ENCODE results near the gene GIMAP1. TPM values are rescaled to one million over a fixed set of nuclear protein-coding genes. Genes with fewer than 3 reads are reported as not detected.
A peak's percentile ranks its signal among the peaks of the same experiment; 100 is the strongest.

The GIMAP1 gene
- polyA plus RNA-seq, 1 of the 3 experiments (the other 2 are of a cell fraction), result not detected

DNA sequence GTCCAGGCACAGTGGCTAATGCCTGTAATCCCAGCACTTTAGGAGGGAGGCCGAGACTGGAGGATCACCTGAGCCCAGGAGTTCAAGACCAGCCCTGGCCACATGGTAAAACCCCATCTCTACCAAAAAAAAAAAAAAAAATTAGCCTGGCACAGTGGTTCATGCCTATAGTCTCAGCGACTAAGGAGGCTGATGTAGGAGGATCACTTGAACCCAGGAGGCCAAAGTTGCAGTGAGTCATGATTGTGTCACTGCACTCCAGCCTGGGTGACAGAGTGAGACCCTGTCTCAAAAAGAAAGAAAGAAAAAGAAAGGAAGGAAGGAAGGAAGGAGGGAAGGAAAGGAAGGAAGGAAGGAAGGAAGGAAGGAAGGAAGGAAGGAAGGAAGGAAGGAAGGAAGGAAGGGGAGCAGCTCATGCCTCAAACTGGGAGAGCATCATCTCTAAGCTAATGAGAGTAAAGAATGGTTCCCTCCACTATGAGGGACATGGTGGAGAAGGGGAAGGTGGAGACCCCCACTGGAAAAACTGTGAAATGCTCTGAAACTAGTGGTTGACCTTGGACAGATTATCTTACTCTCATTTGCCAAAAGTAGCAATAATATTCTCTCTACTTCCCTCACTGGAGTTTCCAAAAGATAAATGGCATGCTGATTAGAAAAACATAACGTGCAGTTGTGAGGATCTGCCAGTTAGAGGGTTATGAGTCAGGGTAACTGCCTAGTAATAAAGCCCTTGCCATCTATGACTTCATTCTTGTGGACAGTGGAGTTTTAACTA, 37.6 kb downstream of the GIMAP1 start:
- Histone ChIP-seq H3K9ac (no peak overlapping the region), H3K79me2 (ENCODE audit: insufficient read depth) (no peaks in the 10 kb centered on the region), H3K27me3 (ENCODE audit: insufficient read depth) (peaks cover 8% of the 10 kb centered on the region; the same call in 1 of the 2 replicates), H3K4me3 (ENCODE audit: low read depth in 2 of 2, low read length in 1 of 2) (no peak overlapping the region), H3K4me1 (ENCODE audit: control insufficient read depth in 1 of 2, insufficient read depth in 2 of 2, low read depth in 1 of 2, low read length in 1 of 2) (no peaks in the 10 kb centered on the region), H3K27ac (ENCODE audit: low read depth in 2 of 2, low read length in 1 of 2) (no peak overlapping the region), H3K4me2 (no peak overlapping the region), H3K36me3 (replicated peaks in 1 of 2; ENCODE audit: control insufficient read depth in 1 of 2, insufficient read depth in 2 of 2, low read length in 1 of 2) (no peaks in the 10 kb centered on the region), H3K9me2 (no peaks in the 10 kb centered on the region), H4K20me1 (ENCODE audit: insufficient read depth) (no peaks in the 10 kb centered on the region), H2AFZ (ENCODE audit: low read depth) (no peak overlapping the region), H3K9me3 (no peaks in the 10 kb centered on the region), H3F3A (replicated peaks; ENCODE audit: insufficient read depth) (peaks cover 3% of the 10 kb centered on the region)
- 6% methylated on average over 3 of the region's 3 CpGs for WGBS (ENCODE audit: low lambda C conversion rate)
- ChIA-PET POLR2A (no interaction called here), CTCF (interaction anchor here (0.6 to 1.6 kb wide), 10 partner anchors 10 to 468 kb away, joined by 3 to 5 read pairs (median 3); partner anchors contain the start of gene GIMAP8)
- TF ChIP-seq, protein P1, sequence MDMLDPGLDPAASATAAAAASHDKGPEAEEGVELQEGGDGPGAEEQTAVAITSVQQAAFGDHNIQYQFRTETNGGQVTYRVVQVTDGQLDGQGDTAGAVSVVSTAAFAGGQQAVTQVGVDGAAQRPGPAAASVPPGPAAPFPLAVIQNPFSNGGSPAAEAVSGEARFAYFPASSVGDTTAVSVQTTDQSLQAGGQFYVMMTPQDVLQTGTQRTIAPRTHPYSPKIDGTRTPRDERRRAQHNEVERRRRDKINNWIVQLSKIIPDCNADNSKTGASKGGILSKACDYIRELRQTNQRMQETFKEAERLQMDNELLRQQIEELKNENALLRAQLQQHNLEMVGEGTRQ (IDR thresholded peaks at IDR 0.05; ENCODE audit: borderline replicate concordance, low read depth, low read length), result no peak
- TF ChIP-seq SMC3 (IDR thresholded peaks at IDR 0.05; ENCODE audit: low read depth, low read length) (peak; percentile 38), FOSL2 (IDR thresholded peaks at IDR 0.05; ENCODE audit: borderline replicate concordance, low read depth) (no peak), ELF1 (IDR thresholded peaks at IDR 0.05) (no peak), RAD21 (IDR thresholded peaks at IDR 0.05; ENCODE audit: low read length) (peak; percentile 65)
- TF ChIP-seq, protein P2, sequence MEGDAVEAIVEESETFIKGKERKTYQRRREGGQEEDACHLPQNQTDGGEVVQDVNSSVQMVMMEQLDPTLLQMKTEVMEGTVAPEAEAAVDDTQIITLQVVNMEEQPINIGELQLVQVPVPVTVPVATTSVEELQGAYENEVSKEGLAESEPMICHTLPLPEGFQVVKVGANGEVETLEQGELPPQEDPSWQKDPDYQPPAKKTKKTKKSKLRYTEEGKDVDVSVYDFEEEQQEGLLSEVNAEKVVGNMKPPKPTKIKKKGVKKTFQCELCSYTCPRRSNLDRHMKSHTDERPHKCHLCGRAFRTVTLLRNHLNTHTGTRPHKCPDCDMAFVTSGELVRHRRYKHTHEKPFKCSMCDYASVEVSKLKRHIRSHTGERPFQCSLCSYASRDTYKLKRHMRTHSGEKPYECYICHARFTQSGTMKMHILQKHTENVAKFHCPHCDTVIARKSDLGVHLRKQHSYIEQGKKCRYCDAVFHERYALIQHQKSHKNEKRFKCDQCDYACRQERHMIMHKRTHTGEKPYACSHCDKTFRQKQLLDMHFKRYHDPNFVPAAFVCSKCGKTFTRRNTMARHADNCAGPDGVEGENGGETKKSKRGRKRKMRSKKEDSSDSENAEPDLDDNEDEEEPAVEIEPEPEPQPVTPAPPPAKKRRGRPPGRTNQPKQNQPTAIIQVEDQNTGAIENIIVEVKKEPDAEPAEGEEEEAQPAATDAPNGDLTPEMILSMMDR (IDR thresholded peaks at IDR 0.05), result peak; percentile 45
- TF ChIP-seq, protein P3, sequence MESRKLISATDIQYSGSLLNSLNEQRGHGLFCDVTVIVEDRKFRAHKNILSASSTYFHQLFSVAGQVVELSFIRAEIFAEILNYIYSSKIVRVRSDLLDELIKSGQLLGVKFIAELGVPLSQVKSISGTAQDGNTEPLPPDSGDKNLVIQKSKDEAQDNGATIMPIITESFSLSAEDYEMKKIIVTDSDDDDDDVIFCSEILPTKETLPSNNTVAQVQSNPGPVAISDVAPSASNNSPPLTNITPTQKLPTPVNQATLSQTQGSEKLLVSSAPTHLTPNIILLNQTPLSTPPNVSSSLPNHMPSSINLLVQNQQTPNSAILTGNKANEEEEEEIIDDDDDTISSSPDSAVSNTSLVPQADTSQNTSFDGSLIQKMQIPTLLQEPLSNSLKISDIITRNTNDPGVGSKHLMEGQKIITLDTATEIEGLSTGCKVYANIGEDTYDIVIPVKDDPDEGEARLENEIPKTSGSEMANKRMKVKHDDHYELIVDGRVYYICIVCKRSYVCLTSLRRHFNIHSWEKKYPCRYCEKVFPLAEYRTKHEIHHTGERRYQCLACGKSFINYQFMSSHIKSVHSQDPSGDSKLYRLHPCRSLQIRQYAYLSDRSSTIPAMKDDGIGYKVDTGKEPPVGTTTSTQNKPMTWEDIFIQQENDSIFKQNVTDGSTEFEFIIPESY (IDR thresholded peaks at IDR 0.05; ENCODE audit: borderline replicate concordance, low read depth), result no peak
- peak; percentile 68 for DNase-seq

DNA sequence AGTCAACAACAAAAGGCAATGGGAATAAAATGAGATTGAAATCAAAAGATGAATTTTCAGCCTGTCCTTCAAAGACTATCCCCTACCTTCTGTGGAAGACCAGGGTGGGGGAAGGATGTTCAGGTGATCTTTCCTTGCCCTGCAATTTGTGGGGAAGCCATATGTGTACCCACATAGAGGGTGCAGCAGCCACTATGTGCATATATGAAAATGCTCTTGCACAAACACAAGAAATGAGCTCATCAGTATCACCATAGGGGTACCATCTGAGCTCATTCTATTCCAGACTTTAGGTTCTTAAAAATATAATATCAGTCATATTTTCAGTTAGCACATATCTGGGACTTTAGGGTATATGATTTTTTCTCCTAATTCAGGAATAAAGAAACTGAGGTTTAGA, 38.5 kb downstream of the GIMAP1 start:
- Histone ChIP-seq H3K4me3 (ENCODE audit: low read depth in 2 of 2, low read length in 1 of 2) (no peak overlapping the region), H3F3A (replicated peaks; ENCODE audit: insufficient read depth) (peaks cover 3% of the 10 kb centered on the region), H3K9me2 (no peaks in the 10 kb centered on the region), H3K9ac (no peak overlapping the region), H4K20me1 (ENCODE audit: insufficient read depth) (no peaks in the 10 kb centered on the region), H3K36me3 (replicated peaks in 1 of 2; ENCODE audit: control insufficient read depth in 1 of 2, insufficient read depth in 2 of 2, low read length in 1 of 2) (no peaks in the 10 kb centered on the region), H3K79me2 (ENCODE audit: insufficient read depth) (no peaks in the 10 kb centered on the region), H3K9me3 (no peaks in the 10 kb centered on the region), H3K4me1 (ENCODE audit: control insufficient read depth in 1 of 2, insufficient read depth in 2 of 2, low read depth in 1 of 2, low read length in 1 of 2) (no peaks in the 10 kb centered on the region), H3K4me2 (no peak overlapping the region), H3K27me3 (ENCODE audit: insufficient read depth) (peaks cover 8% of the 10 kb centered on the region; the same call in 1 of the 2 replicates), H2AFZ (ENCODE audit: low read depth) (no peak overlapping the region), H3K27ac (ENCODE audit: low read depth in 2 of 2, low read length in 1 of 2) (no peak overlapping the region)
- DNase-seq, result no peak
- TF ChIP-seq EP300 (IDR thresholded peaks at IDR 0.05; ENCODE audit: borderline replicate concordance in 1 of 2, low read depth in 1 of 2, low read length in 1 of 2) (no peak), REST (IDR thresholded peaks at IDR 0.05; ENCODE audit: low read depth, low read length) (no peak), TEAD4 (IDR thresholded peaks at IDR 0.05; ENCODE audit: borderline replicate concordance, insufficient read depth) (no peak), CHD2 (IDR thresholded peaks at IDR 0.05; ENCODE audit: low read length, partially characterized antibody) (no peak), NFIC (IDR thresholded peaks at IDR 0.05; ENCODE audit: borderline replicate concordance) (no peak), ELF1 (IDR thresholded peaks at IDR 0.05) (no peak), MEF2A (IDR thresholded peaks at IDR 0.05; ENCODE audit: borderline replicate concordance, low read depth) (no peak), RFX5 (IDR thresholded peaks at IDR 0.05; ENCODE audit: low read length) (no peak)
- ChIA-PET POLR2A (no interaction called here), CTCF (interaction anchor here (0.7 to 1.6 kb wide), 5 partner anchors 10 to 469 kb away, joined by 3 to 5 read pairs (median 4); no protein-coding TSS in a partner anchor)

Measured in SK-N-SH (cell line).